ENCODE data around the gene XPO5.
"Not testable (repeated sequence)": the region's sequence is repeated elsewhere in the genome, so short reads cannot be mapped to it uniquely, and the experiment has no call there.

The XPO5 gene

DNA sequence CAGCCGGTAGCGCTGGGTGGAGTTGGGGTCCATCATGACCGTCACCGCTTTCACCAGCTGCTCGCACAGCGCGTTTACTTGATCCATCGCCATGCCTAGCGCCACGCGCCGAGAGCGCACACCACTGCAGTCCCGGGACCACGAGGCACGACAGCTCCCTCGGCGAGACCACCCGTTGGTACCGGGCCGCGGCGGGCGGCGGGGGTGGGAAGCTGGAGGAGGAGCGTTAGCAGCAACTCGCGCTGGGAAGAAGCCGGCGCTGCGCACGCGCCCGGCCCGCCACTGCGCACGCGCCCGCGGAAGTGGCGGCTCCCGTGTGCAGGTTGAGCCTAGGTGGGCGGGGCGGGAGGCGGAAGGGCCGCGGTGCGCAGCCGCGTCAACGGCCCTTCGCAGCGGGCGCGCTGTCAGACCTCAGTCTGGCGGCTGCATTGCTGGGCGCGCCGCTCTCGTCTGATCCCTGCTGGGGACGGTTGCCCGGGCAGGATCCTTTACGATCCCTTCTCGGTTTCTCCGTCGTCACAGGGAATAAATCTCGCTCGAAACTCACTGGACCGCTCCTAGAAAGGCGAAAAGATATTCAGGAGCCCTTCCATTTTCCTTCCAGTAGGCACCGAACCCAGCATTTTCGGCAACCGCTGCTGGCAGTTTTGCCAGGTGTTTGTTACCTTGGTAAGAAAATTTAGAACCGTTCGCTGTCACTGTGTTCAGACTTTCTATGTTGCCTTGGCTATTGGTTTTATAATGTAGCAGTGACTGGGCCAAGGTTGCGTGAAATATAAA is at the start of gene XPO5, which contains the start of gene POLH:
Gene XPO5 (minus strand): TSS at position 267 of the 780 bp plus-strand sequence. CDS start 174 bp downstream, at position 93.
Gene POLH (plus strand): TSS at position 414 of the 780 bp plus-strand sequence. CDS start 6,135 bp downstream, outside the sequence.
- DNase-seq (ENCODE audit: low read depth, low spot score), result peak; percentile 98

DNA sequence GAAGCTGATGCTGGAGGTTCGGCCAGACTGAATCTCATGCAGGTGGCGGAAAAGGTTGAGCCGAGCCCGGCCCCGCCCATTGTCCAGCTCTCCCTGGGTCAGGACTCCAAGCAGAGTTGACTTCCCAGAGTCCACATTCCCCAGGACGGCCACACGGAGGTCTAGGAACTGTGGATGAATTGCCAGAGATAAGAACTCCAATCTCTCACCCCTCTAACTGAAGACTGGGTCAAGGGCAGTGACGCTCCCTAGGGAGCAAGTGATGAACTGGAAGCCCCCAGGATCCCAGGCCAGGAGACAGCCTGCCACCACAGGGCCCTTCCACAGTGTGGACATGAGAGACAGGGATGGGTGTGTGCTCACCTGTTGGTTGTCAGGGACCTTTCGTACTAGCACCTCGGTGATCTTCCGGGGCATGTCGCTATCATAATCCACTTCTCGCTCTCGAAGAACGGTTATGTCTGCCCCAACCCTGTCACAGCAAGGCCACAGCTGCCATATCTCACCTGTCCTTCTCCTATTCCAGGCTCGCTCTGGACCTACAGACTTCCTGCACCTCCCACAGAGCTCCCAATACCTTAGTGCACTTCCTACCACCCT is 49.7 kb upstream of the XPO5 start:
- no peak for DNase-seq (ENCODE audit: low read depth, low spot score)

DNA sequence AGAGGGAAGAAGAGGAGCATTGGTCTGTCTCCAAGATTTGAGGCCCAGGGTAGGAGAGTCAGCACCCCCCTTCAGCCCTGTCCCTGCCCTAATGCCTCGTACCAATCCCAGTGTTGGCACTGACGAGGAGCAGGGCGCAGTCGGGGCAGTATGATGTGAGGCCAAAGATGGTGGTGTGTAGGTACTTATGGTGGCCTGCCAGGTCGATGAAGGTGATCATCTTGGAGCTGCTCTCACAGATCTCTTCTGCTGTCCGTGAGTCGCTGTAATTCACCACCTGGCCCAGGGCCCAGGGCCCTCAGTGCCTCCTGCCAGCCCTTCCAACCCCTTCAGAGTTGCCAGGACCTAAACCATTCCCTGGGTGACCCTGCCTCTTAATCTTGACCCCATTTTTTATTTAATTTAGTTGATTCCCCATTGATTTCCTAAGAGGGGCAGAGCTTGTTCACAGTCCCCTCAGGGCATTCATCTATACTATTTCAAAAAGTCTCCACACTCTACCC is 49.0 kb upstream of the XPO5 start:
- no peak for DNase-seq (ENCODE audit: low read depth, low spot score)

DNA sequence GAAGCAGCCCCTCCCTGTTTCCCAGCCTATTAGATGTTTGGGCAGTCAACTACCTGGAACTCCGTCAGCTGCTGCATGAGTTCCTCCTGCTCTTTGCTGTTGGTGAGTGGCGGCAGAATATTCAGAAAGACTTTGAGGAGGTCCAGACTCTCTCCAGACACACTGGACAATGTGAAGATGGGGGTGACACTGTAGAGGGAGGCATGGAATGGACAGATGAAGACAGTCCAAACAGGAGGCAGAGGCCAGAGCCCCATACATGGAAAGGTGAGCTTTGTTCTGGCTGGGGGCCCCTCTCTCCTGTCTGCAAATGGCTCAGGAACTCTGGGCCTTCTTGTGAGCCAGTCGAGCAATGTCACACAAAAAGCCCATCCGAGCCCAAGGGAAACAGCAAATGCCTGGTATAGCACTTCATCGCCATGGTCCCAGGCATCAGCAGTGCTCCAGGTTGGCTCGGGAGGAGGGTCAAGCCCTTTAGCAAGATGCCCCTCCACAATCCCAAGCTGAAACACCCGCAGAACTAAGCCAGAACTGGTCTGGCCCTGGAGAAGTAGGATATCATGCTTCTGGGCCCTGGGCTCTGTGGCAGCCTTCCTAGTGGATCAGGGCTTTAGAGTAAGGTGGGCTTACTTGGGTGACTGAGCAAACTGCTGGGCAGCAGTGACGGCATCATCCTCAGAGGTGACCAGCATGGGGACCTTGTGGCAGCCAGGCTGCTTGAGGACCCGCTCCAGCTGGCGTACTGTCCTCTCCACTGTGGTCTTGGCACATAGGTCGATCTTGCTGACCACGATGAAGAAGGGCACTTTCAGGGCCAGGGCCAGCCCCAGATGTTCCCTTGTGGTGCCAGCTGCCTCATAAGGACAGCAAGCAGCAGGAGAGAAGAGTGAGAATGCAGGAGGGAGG is 48.3 kb upstream of the XPO5 start:
- no peak for DNase-seq (ENCODE audit: low read depth, low spot score)

DNA sequence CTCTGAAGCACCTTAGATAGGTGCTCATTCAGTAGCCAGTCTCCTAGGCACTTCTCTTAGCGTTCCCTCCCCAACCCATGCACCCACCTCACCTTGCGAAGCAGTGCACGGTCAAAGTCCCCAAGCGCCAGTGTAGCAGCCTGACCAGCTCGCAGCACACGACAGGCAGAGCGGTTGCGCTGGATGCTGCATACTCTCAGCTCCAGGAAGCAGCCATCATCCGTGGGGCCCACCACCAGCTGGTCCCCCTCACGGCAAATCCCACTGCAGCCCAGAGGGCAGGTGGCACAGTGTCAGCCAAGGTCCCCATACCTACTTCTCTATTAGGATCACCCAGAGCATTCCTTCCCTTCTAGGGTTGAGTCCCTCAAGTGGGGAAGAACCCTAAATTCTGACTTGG is 46.7 kb upstream of the XPO5 start:
- DNase-seq (ENCODE audit: low read depth, low spot score), result no peak

DNA sequence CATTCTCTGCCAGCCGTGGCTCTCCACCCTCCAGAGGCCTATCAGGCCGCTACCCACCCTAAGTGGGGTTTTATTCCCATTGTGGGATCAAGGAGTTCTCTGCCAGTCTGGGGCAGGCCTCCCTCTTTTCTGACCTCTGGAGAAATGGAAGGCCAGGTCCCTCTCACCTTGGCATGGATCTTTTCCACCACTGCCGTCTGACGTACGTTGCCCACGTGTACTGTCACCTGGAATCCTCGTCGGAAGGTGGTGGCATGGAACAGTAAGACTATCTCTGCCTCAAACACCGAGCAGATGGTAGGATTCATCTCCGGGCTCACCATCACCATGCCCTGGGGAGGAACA is 46.0 kb upstream of the XPO5 start:
- no peak for DNase-seq (ENCODE audit: low read depth, low spot score)

DNA sequence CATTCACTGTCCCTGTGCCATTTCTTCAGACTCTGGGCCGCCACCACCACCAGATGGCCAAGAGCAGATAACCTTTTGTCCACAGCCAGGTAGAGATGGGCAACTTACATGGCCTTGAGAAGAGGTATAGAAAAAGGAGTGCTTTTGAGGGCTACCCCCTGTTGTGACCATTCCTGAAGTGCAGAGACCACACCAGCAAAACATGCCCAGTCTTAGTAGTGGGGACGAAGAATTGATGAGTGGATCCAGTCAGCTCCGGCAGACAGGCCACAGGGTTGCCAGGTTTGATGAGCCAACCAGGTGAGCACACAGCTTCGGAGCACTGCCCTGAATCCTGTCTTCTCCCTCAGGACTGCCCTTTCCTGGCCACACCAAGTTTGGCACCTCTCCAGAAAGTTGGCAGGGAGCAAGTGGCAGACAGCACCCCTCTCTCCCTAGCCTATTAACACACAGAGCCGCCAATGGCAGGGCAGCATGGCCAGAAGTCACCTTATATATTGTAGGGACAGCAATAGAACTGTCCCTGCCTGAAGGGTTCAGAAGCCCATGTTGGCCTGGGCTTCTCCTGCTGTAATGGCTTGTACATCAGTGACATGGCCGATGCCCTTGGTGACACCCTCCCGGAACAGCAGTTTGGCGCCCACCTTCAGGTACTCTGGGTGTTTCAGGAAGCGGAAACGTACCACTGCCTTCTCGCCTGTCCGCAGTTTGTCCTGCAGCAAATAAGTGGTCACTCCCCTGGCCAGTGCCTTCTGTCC is 45.4 kb upstream of the XPO5 start:
- no peak for DNase-seq (ENCODE audit: low read depth, low spot score)

DNA sequence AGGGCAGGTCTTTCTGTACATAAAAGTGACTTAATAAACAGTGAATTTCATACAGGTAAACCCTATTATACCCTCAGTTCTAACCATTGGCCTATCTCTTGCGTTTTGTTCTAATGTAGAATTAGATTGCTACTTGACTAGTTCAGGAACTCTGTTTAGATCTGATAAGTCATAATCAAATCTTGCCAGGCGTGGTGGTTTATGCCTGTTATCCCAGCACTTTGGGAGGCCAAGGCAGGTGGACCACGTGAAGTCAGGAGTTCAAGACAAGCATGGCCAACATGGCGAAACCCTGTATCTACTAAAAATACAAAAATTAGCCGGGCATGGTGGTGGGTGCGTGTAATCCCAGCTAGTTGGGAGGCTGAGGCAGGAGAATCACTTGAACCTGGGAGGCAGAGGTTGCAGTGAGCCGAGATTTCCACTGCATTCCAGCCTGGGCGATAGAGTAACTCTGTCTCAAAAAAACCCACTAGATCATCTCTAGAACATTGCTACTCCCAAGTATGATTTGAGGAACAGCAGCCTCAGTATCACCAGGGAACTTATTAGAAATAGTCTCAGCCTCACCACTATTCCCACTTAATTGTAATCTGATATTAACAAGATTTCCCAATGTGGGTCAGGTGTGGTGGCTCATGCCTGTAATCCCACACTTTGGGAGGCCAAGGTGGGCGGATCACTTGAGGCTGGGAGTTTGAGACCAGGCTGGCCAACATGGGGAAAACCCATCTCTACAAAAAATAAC is 41.1 kb upstream of the XPO5 start:
- no peak for DNase-seq (ENCODE audit: low read depth, low spot score)

DNA sequence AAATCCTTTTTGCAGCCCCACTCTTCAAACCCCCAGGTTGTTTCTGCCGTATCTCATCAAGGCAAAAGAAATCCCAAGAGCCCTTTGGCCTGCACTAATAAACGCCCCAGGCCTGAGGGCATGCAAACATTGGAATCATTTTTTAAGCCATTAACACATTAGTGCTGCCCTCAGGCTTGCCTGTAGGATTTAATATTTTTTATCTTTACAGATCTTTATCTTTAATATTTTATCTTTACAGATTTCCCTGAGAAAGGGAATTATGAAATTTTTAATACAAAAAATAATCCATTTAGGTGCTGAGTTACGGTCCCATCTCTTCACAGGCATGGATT is 38.5 kb upstream of the XPO5 start:
- no peak for DNase-seq (ENCODE audit: low read depth, low spot score)

DNA sequence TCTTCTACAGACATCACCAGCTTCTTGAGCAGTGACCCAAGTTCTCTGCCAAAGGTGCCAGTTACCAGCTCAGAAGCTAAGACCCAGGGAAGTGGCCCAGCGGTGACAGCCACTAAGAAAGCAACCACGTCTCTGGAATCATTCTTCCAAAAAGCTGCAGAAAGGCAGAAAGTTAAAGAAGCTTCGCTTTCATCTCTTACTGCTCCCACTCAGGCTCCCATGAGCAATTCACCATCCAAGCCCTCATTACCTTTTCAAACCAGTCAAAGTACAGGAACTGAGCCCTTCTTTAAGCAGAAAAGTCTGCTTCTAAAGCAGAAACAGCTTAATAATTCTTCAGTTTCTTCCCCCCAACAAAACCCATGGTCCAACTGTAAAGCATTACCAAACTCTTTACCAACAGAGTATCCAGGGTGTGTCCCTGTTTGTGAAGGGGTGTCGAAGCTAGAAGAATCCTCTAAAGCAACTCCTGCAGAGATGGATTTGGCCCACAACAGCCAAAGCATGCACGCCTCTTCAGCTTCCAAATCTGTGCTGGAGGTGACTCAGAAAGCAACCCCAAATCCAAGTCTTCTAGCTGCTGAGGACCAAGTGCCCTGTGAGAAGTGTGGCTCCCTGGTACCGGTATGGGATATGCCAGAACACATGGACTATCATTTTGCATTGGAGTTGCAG is 38.0 kb upstream of the XPO5 start:
- no peak for DNase-seq (ENCODE audit: low read depth, low spot score)

DNA sequence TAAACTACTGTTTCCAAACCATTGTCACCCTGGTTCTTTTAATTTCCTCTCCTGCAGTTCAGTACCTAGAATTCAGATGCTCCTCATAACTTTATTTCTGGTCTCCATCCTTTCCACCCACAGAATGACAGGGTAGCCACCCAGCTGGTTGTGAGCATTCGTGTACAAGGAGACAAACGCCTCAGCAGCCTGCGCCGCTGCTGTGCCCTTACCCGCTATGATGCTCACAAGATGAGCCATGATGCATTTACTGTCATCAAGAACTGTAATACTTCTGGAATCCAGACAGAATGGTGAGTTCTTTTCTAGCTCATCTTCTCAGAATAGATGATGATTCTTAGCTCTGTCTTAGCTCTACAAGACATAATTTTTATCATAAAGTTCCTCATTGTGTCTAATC is 34.6 kb upstream of the XPO5 start:
- DNase-seq (ENCODE audit: low read depth, low spot score), result no peak

DNA sequence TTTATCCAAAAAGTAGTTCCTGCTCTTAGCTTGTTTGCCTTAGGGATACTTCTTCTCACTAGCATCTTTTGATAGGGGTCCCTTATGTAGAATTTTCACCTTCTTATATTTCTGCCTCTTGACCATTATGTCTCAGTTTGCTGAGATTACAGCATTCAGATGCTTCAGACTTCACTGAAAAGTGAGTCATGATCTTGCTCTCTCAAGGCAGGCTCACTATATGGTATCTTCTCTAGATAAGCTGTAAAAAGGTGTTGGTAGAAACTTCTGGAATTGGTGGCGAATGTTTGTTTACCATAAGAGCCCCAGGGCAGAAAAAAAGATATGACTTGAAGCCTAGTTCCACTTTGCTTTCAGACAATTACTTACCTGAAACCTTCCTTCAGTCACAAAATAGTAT is 33.6 kb upstream of the XPO5 start:
- DNase-seq (ENCODE audit: low read depth, low spot score), result no peak

DNA sequence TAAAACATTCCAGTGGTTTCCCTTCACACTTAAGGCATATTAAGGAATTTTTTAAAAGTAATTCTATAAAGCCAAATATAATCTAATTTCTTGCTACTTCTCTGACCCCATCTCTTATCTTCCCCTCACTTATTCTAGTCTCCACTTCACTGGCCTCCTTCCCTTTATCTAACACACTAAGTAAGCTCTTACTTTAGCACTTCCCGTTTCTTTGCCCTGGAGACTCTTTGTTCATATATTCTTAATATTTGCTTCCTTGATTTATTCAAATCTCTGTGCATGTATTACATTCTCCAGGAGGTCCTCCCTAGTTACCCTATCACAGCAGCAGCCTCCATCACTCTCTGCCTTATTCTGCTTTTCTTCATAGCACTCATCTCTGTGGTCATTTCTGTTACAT is 33.0 kb upstream of the XPO5 start:
- DNase-seq (ENCODE audit: low read depth, low spot score), result no peak

DNA sequence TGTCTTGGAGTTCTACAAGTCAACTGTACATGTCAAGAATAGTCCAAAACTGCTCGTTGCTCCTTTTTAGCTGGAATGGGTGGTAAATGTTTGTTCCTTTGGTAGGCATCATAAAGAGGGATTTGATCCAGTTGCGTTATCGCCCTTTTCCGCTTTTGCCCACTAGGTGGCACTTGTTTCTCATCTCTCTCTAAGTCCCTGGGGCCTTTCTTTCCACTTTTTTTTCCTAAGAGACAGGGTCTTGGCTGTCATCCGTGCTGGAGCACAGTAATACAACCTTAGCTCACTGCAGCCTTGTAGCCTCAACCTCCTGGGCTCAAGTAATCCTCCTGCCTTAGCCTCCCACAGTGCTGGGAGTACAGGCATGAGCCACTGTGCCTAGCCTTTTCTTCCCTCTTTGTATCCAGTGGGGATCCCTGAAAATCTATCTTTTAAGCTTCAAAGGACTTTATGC is 32.5 kb upstream of the XPO5 start:
- peak; percentile 89 for DNase-seq (ENCODE audit: low read depth, low spot score)

DNA sequence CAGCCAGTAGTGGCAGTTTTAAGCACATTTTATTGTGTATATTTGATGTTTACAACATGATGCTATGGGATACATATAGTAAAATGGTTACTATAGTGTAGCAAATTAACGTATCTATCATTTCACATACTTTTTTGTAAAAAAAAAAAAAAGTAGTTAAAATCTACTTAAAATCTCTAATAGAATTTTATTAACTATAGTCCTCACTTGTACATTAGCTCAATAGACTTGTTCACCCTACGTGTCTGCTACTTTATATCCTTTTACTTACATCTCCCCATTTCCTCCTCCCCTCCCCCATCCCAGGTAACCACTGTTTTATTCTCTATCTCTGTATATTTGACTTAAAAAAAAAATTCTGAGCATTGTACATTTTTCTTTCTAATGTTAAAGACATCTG is 30.2 kb upstream of the XPO5 start:
- DNase-seq (ENCODE audit: low read depth, low spot score), result no peak

DNA sequence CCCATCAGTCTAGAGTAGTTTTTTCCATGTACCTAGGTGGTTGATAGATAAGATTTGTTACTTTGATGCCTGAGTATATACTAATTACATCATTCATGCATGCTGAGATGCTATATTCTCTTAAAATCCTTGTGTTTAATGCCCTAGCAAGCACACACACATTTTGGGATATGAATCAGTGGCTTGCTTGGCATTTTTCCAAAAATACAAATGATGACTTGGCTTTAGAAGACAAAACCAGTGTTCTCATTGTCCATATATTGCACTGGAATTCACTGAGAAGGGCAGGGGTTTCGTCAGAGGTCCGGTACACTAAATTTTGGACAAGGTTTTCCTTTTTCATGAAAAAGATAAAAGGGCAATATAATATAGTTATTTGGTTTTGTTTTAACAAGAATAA is 28.3 kb upstream of the XPO5 start:
- peak; percentile 55 for DNase-seq (ENCODE audit: low read depth, low spot score)

DNA sequence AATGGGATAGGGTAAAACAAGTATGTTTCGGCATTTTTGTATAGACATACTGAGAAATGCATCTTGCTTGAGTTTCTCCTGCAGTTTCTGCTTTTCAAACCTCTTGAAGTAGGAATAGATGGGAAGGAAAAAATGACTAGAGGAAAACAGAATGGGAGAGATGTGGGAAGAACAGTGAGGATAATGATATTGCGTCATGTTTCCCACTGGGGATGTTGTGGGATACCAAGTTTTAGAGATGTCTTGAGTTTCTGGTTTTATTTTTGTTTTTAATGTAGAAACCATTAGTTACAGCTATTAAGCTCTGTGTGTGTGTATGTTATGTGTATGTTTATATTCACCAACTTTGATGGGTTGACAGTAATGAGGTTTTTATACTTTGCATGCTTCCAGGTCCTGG is 24.8 kb upstream of the XPO5 start:
- DNase-seq (ENCODE audit: low read depth, low spot score), result no peak

DNA sequence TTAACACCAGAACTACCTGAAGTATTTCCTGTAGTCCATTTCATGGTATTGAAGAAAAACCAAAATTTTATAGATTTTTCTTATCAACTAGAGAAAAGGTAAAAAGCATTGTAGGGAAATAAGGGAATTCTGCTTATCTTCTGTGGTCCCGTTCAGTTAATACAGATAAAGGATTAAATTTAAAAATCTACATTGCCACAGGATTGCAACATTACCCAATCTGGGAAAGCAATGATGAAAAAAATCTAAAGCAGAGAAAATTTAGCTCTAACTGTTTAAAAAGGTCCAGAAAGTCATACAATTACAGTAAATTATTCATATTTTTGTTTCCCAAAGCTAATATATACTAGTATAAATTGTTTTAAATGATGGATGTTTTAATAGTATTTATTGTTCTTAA is 18.1 kb upstream of the XPO5 start:
- DNase-seq (ENCODE audit: low read depth, low spot score), result no peak

DNA sequence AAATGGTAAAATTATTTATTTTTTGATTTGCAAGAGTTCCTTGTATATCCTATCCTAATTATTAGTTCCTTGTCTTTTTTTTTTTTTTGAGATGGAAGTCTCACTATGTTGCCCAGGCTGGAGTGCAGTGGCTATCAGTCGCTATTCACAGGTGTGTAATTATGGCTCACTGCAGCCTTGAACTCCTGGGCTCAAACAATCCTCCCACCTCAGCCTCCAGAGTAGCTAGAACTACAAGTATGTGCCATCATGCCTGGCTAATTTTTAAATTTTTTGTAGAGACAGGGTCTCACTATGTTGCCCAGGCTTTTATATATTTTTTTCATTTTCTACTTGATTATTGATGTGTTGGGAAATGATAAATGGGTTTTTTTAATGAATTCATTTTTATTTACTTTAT is 13.7 kb upstream of the XPO5 start:
- not testable (repeated sequence) for DNase-seq (ENCODE audit: low read depth, low spot score)

DNA sequence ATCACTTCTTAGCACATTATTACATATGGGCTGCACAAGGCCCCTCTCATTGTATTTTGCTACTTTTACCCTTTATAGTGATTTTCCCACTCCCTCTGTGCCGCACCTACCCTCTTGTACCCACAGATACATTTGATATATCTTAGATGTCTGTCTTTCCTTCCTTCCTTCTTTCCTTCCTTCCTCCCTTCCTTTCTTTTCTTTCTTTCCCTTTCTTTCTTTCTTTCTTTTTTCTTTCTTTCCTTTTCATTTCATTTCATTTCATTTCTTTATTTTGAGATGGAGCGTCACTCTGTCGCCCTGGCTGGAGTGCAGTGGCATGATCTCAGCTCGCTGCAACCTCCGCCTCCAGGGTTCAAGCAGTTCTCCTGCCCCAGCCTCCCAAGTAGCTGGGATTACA is 12.4 kb upstream of the XPO5 start:
- no peak for DNase-seq (ENCODE audit: low read depth, low spot score)

Measured in astrocyte of the hippocampus (primary cell).